ENCODE measurements around the gene RPL41. TPM values are rescaled to one million over a fixed set of nuclear protein-coding genes. Genes with fewer than 3 reads are reported as not detected.

The RPL41 gene
- total and polyA plus RNA-seq, 9 of the 15 experiments (the other 6 are each of a cell fraction or from before 2014, with no cell fraction given): 3,403 to 11,276 (median 5,604) TPM

- TF ChIP-seq ZBTB33 (CRISPR knock-in tag; IDR thresholded peaks at IDR 0.05): peak; percentile 74
- TF ChIP-seq ZKSCAN8 (CRISPR knock-in tag; IDR thresholded peaks at IDR 0.05): no peak
- TF ChIP-seq USF1 (CRISPR knock-in tag; IDR thresholded peaks at IDR 0.05): peak; percentile 29; the same call in 1 of the 2 replicates
Observed at GRCh38 chr12:56079723-56080555, 36.5 kb upstream of the RPL41 start, which contains the start of gene ERBB3 (continued).

- POLR2A ChIA-PET: interaction anchor here (1.0 to 1.8 kb wide), 4 partner anchors 13 to 78 kb away, joined by 3 to 10 read pairs (median 4); partner anchors contain the start of genes MYL6 and PA2G4
- CTCF ChIA-PET (ENCODE audit: low intra/inter-chr PET ratio): no interaction called here
- H4K20me1 ChIP-seq (replicated peaks; ENCODE audit: control insufficient read depth, insufficient read depth, low read length): no peaks in the 10 kb centered on the region
- peak overlapping the region; percentile 51 for H3K4me3 ChIP-seq
- no peaks in the 10 kb centered on the region; a peak in 1 of 5 replicates for H3K27me3 ChIP-seq (ENCODE audit: control insufficient read depth in 2 of 2, insufficient read depth in 2 of 2, low read length in 2 of 2)
- H3K36me3 ChIP-seq (ENCODE audit: control insufficient read depth, insufficient read depth, low read length): no peaks in the 10 kb centered on the region
- no peaks in the 10 kb centered on the region for H3K79me2 ChIP-seq (ENCODE audit: control insufficient read depth, insufficient read depth, low read length)
- BruUV-seq (replicated peaks): no TSS peak
- WGBS (ENCODE audit: insufficient coverage, low coverage, missing lambda C conversion rate): 24% methylated on average over 11 of the region's 20 CpGs
- H3K4me2 ChIP-seq (ENCODE audit: insufficient read depth, low read length): peak overlapping the region; percentile 89
- H3K27ac ChIP-seq (ENCODE audit: extremely low read depth, low read depth, low read length): no peak overlapping the region
- ATAC-seq: peak; percentile 7
- no peaks in the 10 kb centered on the region for H3K9me1 ChIP-seq (ENCODE audit: control insufficient read depth, insufficient read depth, low read length)
- intact Hi-C loops (cut with micrococcal nuclease): no loop called here
- no peak for FAIRE-seq
- no peaks in the 10 kb centered on the region for H3K9me3 ChIP-seq (replicated peaks; ENCODE audit: control insufficient read depth, insufficient read depth, low read depth, low read length)
- H2AFZ ChIP-seq (ENCODE audit: low read depth, low read length): peak overlapping the region; percentile 84
- peak overlapping the region; percentile 48 to 90; a peak in 3 of 4 replicates for H3K9ac ChIP-seq (ENCODE audit: insufficient read depth in 1 of 2, low read depth in 2 of 2, low read length in 2 of 2)
- peaks cover 34 to 40% of the 10 kb centered on the region in 2 experiments for H3K4me1 ChIP-seq (replicated peaks in 1 of 2; ENCODE audit: control insufficient read depth in 2 of 2, insufficient read depth in 2 of 2, low read length in 2 of 2)
- in situ Hi-C loops (cut with MboI): no loop called here
- peak; percentile 16 to 45 (median 38) for DNase-seq (ENCODE audit: extremely low read depth in 1 of 4, low spot score in 3 of 4)
- TF ChIP-seq KDM1A (IDR thresholded peaks at IDR 0.05) (peak in 1 of 2 experiments; percentile 26; a peak in 1 of 4 replicates), PTRF (tag; IDR thresholded peaks at IDR 0.05) (no peak), CTCF (IDR thresholded peaks at IDR 0.05 in 2 of 3, conservative IDR thresholded peaks at IDR 0.05 in 1 of 3; ENCODE audit: insufficient read depth in 2 of 3, low read depth in 1 of 3, low read length in 3 of 3) (0 out of 6 replicates have a peak, but pooled peaks of 1 of the 3 experiments have one; percentile 6), FOXK2 (conservative IDR thresholded peaks at IDR 0.05 in 1 of 2, IDR thresholded peaks at IDR 0.05 in 1 of 2; ENCODE audit: low read depth in 2 of 2) (0 out of 4 replicates have a peak, but pooled peaks of 1 of the 2 experiments have one; percentile 41), TSC22D4 (tag; IDR thresholded peaks at IDR 0.05) (no peak), KAT7 (CRISPR knock-in tag; IDR thresholded peaks at IDR 0.05; ENCODE audit: borderline replicate concordance) (0 out of 2 replicates have a peak, but pooled peaks have one; percentile 8), MTF1 (CRISPR knock-in tag; IDR thresholded peaks at IDR 0.05; ENCODE audit: borderline replicate concordance) (no peak), ATF7 (IDR thresholded peaks at IDR 0.05) (0 out of 2 replicates have a peak, but pooled peaks have one; percentile 12), BCOR (IDR thresholded peaks at IDR 0.05) (0 out of 2 replicates have a peak, but pooled peaks have one; percentile 20), ZBTB7A (IDR thresholded peaks at IDR 0.05; ENCODE audit: borderline replicate concordance, control insufficient read depth, low read depth, low read length) (peak; percentile 39; the same call in 1 of the 2 replicates), ZNF124 (CRISPR knock-in tag; IDR thresholded peaks at IDR 0.05) (0 out of 2 replicates have a peak, but pooled peaks have one; percentile 2)
Observed at GRCh38 chr12:56080556-56081138, 35.8 kb upstream of the RPL41 start.

Data from K562 (cell line).